HuH-7 (cell line): Measurements from ENCODE around the gene ACOXL.
"Not testable (repeated sequence)": the region's sequence is repeated elsewhere in the genome, so short reads cannot be mapped to it uniquely, and the experiment has no call there.

Experiments used
- DNase-seq: peaks from one replicate; pipeline ENCODE4 v3.0.0; 2011; ENCODE audit warnings: low spot score

The ACOXL gene

GRCh38 chr2:110927526-110927925 is 195.2 kb downstream of the ACOXL start:
- no peak for DNase-seq

- no peak for DNase-seq
Observed at GRCh38 chr2:110929528-110929927, 197.2 kb downstream of the ACOXL start.

GRCh38 chr2:110931648-110932047 is 199.3 kb downstream of the ACOXL start:
- no peak for DNase-seq

GRCh38 chr2:110933420-110933819 is 201.0 kb downstream of the ACOXL start:
- no peak for DNase-seq

GRCh38 chr2:110934948-110935347 is 202.6 kb downstream of the ACOXL start:
- DNase-seq, result no peak

GRCh38 chr2:110940376-110940910 is 208.1 kb downstream of the ACOXL start:
- DNase-seq, result no peak

- DNase-seq, result no peak
Observed at GRCh38 chr2:110941226-110941625, 208.9 kb downstream of the ACOXL start.

- DNase-seq, result no peak
Observed at GRCh38 chr2:110943070-110943634, 210.8 kb downstream of the ACOXL start.

GRCh38 chr2:110946902-110947301 is 214.5 kb downstream of the ACOXL start:
- no peak for DNase-seq

- peak; percentile 23 for DNase-seq
Observed at GRCh38 chr2:110948027-110948674, 215.8 kb downstream of the ACOXL start.

- DNase-seq, result no peak
Observed at GRCh38 chr2:110950281-110950680, 217.9 kb downstream of the ACOXL start.

GRCh38 chr2:110955045-110955444 is 222.7 kb downstream of the ACOXL start:
- DNase-seq, result no peak

GRCh38 chr2:110955556-110955955 is 223.2 kb downstream of the ACOXL start:
- no peak for DNase-seq

- DNase-seq, result no peak
Observed at GRCh38 chr2:110957293-110957692, 224.9 kb downstream of the ACOXL start.

- no peak for DNase-seq
Observed at GRCh38 chr2:110958346-110959119, 226.2 kb downstream of the ACOXL start.

- no peak for DNase-seq
Observed at GRCh38 chr2:110959198-110959597, 226.8 kb downstream of the ACOXL start.

GRCh38 chr2:110960281-110960680 is 227.9 kb downstream of the ACOXL start:
- DNase-seq, result no peak

- no peak for DNase-seq
Observed at GRCh38 chr2:110960954-110961353, 228.6 kb downstream of the ACOXL start.

- DNase-seq, result not testable (repeated sequence)
Observed at GRCh38 chr2:110961643-110962042, 229.3 kb downstream of the ACOXL start.

- no peak for DNase-seq
Observed at GRCh38 chr2:110969696-110970095, 237.3 kb downstream of the ACOXL start.

- DNase-seq, result no peak
Observed at GRCh38 chr2:110970201-110970600, 237.8 kb downstream of the ACOXL start.

- DNase-seq, result no peak
Observed at GRCh38 chr2:110971811-110972210, 239.4 kb downstream of the ACOXL start.

GRCh38 chr2:110973262-110973661 is 240.9 kb downstream of the ACOXL start:
- DNase-seq, result no peak
